ENCODE data around the gene CAVIN3.

The CAVIN3 gene, protein sequence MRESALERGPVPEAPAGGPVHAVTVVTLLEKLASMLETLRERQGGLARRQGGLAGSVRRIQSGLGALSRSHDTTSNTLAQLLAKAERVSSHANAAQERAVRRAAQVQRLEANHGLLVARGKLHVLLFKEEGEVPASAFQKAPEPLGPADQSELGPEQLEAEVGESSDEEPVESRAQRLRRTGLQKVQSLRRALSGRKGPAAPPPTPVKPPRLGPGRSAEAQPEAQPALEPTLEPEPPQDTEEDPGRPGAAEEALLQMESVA

DNA sequence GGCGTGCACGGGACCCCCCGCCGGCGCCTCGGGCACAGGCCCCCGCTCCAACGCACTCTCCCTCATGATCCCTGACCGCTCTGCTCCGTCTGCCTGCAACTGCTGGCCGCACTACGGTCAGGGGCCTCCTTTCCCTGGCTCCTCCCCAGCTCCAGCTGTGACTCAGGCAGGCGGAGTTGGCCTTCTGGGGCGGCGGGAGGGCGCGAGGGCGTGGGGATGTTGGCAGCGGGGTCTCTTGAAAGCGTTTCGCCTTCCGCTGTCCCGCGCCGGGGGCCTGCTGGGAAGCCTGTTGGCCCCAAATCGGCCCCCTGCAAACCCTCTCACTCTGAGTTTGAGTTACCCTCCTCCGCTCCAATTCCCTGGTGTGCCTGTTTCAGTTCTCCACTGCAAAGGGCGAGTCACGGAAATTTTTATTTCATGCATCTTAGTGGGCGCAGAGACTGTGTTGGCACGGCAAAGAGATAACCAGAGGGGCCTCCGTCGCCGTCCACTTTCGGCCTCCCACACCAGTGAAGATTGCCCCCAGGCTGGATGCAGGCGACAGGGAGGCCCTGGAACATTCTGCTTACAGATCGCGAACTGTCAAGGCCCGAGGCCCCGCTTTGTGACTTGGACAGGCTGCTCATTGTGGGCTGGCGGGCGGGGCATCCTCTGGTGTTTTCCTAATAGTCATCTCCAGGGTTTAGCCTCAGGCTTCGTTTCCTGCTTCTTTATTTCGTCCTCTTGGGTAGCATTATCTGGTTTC is at the start of gene CAVIN3:
Gene CAVIN3 (minus strand): TSS at position 91 of the 745 bp plus-strand sequence. CDS start 25 bp downstream, at position 66.
- no peak for DNase-seq

DNA sequence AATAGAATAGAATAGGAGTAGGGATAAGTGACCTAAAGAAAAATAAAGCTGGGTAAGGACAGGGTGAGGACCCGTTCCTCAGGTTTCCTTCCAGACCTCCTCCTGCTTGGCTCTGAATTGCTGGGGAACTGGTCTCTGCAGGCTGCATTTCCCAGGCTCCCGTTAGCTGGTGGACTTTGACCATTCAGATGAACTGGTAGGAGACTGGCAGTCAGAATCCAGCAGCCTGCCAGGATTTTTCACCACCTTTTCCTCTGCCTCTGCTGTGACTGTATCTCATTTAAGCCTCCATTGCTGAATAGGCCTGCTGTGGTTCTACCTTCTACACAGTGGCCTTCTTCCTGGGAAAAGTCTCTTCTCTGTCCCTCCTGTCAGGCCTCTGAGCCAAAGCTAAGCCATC is 45.4 kb upstream of the CAVIN3 start:
- DNase-seq = no peak

DNA sequence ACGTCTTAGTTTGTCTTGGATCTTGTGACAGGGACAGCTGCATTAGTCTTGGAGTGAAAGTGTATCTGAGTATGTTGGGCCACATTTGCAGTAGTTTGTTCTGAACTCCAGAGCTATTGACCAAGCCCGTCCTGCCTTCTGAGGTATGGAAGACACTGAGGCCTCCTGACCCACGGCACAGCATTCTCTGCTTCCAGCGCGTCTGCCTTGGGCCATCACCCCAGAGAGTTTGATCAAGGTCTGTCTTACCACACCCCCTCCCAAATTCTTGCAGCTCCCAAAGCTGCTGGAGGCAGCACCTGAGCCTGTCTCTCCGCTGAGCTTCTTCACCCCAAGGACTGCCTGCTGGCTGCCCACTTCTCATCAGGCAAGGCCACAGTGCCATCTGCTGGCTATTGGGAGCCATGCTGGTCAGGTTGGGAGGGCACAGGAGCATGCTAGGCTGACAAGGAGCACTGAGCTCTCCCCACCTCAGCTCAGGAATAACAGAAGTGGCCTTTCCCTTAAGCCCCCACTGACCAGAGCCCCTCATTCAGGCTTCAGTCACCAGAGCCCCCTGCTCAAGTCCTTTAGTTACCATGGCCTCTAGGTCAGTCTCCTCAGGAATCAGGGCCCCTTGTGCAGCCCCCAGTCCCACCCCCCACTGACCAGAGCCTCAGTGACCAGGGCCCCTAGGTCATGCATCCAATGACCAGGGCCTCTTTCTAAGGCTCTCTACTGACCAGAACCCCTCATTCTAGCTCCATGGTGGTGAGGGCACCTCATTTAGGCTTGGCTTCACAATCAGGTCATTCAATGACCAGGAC is 42.8 kb upstream of the CAVIN3 start:
- DNase-seq = peak; percentile 57 to 68

DNA sequence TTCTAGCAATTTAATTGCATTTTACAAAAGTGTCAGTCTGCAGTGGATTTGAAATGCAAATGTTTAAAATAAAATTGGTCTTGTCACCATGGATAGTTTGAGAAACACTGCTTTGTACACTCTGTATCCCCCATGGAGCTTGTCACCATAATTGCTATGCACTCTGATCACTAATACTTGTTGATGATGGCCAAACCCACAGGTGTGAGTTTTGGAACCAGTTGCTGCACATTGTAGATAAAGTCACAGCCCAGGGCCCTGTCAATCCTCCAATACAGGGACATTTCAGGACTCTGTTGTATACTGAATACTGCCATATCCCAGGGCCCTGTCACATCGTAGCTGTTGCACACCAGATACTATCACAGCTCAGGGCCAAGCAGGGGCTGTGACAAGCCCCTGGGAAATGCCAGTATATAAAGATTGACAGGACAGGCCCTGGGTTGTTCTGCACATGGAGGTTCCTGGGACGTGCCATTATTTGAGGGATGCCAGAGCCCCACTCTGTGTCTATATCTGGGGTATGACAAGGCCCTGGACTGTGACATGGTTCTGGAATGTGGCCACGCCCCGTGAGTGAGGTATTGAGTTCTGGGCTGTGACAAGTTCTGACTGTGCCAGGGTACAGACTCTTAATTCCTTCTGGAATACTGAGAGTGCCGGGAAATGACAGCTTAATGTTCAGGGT is 42.0 kb upstream of the CAVIN3 start:
- DNase-seq = no peak

DNA sequence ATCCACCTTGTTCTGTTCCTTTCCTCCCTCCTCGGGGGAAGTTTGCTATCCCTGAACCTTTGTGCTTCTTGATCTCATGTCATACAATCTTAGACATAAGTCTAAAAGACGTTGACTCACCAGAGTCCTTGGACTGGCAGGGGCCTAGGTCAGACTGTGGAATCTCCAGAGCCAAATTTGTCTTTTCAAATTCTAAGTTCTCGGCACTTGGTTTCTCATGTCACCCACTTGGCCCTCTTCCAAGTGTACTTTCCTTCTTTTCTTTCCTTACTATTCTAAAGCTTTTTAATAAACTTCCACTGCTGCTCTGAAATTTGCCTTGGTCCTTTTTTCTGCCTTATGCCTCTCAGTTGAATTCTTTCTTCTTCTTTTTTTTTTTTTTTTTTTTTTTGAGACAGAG is 39.9 kb upstream of the CAVIN3 start:
- DNase-seq = no peak

DNA sequence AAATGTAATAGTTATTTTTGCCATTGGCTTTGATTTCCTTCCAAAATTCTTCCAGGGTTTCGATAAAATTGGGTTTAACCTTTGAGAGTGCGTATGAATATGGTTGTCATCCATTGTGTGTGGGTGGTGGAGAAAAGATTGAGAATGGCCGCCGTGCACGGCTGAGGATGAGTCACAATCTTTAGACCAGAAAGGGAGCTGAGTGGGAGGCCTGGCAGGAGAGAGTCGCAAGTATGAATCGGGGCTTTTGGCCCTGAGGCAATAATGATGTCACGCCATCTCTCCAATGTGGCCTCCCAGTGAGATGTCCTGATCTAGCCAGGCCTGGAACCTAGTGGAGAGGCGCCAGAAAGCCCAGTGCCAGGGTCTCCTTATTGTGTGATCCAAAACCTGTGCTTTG is 36.9 kb upstream of the CAVIN3 start:
- no peak for DNase-seq

DNA sequence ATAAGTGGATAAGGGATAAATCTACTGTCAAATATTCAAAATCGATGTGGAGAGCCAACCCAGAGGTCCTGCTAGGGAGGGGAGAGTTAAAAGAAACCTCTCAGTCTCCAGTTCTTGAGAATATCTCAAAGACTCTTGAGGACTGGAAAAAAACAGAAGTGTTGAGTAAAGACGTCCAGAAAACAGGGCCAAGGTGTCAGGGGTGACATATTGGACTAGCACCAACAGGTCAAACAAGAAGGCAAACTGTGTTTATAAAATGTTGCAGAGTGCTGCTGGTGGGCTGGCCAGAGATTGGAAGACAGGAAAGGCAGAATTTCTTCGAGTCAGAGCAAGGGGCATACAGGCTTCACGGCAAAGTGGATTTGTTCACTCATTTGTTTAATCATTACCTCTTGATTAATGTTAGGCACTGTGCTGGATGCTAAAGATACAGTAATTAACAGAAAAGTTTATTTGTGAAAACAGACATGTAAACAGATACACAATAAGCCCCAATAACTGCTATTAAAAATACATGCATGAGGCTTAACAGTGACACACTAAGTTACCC is 36.3 kb upstream of the CAVIN3 start:
- DNase-seq = no peak

DNA sequence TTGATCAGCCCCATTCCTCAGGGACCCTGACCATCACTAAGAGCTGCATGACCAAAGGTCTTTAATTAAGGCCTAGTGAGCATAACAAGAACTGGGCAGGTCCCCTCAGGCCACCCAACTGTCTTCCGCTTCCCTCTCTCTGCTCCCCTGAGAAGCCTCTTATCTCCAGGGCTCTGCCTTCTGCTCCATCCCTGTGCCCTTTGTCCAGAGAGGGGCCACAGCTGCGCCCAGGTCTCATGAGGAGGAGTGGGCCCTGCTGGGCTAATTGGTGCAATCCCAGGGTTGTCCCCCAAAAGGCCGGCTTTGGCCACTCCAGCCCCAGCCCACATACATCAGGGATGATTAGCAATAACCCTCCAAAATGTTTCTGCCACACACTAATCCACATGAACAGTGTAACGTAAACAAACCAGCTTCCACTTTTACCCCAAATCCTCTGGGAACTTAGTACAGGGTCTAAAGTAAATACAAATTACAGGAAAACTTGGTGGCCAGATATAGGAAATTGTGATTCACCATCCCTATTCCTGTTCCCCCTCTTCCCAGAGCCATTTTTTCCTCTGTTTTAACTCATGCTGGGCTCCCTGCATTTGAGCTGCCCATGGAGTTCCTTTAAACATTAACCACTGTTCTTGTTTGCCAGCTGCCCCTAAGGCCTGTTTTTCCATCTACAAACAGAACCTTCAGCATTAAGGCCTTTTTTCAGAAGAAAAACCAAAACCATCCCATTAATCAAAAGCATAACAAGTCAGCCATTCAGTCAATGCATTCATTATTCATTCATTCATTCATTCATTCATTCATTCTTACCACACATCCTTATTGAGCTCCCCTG is 34.6 kb upstream of the CAVIN3 start:
- no peak for DNase-seq

DNA sequence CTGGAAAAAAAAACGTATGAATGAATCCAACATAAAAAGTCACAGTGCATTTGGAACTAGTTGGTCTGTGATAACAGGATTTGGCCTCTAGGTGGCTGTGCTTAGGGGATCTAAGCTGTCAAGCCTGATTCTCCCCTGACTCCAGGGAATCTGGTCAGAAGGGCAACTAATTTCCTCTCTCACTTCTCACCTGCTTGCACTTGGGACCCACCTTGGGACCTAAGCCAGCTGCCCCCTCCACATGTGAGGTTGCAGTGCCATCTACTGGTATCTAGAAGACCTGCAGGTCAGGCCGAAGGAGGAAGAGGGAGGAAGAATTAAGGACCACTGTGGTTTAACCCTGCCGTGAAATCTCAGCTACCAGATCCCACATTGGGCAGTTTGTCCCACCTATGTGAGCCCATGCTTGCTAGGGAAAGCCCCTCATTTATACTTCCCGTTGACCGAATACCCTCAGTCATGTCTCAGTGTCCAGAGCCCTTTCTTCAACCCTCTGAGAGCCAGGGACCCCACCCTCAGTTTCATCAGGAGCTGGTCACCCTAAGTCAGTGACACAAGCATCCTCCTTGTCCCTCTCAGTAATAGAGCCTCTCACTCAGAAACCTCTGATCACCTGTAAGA is 33.2 kb upstream of the CAVIN3 start:
- peak; percentile 47 to 65 for DNase-seq

DNA sequence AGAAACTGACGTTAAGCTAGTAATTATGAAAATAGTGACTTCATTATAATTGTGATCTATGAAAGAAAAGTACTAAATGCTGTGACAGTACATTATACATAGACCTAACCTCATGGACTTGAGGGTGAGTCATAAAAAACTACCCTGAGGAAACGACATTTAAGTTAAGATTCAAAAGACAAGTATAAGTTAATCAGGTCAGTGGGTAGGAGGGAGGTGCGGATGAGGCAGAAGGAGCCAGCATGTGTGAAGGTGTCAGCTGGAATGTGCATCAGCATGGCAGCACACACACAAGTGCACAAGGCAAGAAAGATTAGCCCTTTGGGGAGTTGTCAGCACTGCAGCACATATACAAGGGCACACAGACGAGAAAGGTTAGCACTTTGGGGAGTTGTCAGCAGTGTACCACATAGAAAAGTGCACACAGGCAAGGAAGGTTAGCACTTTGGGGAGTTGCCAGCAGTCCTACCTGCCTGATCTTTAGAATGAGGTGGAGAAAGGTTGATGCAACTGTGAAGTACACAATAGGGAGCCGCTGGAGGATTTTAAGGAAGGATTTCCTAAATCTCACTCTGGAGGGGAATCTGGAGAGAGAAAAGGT is 31.6 kb upstream of the CAVIN3 start:
- DNase-seq = no peak

DNA sequence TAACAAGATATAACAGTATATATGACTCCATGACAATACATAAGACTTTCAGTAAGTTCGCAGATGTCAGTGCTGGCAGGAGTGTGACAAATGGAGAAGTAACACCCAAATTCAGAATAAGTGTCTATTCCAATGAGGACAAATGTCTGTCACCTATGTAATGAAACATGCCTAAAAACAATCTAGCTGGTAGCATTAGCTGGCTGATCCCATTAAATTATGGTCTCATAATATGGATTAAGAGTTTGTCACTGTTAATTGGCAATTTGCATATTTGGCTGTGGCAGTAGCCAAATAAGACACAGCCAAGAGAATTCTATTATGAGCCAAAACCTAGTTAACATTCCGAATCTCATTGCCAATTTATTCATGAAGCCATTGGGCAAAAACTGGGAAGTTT is 30.2 kb upstream of the CAVIN3 start:
- no peak for DNase-seq

DNA sequence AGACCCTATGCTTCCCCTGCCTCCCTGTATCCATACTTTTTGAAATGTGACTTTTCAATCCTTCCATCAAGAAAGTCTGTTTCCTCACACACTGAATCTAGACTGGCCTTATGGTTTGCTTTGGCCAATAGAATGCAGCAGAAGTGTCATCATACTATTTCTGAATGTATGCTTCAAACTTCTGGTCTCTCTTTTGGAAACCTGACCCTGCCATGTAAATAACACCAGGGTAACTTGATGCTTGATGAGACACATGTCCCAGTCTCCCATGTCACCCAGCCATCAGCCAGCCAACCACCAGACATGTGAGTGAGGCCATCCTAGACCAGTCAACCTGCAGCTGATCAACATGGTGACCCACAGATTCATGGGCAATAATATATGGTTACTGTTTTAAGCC is 29.7 kb upstream of the CAVIN3 start:
- no peak for DNase-seq

DNA sequence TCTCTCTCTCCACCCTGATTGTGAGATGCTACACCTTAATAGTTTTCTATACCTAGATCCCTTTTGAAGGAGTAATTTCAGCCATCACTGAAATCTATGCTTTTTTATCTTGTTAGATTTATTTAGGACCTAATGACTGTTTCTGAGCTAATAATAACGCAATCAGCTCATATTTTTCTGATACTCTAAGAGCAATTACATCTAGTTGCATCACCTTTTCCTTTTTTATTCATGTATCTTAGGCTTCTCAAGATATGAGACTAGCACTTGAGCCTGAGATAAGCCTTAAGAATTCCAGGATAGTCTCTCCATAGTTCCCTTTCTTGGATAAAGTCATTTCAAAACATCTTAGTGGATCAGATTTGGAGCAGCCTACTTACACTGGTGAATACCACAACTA is 25.1 kb upstream of the CAVIN3 start:
- no peak for DNase-seq

DNA sequence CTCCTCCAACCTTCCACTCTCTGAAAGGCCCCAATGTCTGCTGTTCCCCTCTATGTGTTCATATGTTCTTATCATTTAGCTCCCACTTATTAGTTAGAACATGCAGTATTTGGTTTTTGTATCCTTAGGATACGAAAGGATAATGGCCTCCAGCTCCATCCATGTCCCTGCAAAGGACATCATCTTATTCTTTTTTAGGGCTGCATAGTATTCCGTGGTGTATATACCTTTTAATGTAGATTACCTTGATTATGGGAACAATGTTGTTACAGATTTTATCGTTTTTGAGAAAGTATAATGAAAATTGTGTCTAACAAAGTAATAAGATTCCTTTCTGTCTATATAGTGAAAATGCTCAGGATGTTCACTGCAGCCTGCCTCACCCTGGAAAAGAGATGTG is 16.0 kb upstream of the CAVIN3 start:
- DNase-seq = no peak

DNA sequence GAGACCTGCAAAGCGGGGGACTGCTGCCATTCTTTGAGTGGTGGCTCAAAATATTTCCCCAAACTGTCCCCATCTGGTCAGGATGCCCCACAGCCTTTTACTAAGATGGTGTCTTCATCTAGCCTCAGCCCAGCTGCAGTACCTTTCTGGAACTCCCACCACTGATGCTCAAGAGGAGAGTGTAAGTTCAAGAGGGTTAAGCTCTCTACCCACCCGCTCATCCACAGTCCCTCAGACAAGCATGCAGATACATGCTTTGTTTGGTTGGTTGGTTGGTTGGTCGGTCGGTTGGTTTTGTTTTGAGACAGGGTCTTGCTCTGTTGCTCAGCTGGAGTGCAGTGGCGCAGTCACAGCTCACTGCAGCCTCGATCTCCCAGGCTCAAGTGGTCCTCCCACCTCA is 14.5 kb upstream of the CAVIN3 start:
- no peak for DNase-seq

DNA sequence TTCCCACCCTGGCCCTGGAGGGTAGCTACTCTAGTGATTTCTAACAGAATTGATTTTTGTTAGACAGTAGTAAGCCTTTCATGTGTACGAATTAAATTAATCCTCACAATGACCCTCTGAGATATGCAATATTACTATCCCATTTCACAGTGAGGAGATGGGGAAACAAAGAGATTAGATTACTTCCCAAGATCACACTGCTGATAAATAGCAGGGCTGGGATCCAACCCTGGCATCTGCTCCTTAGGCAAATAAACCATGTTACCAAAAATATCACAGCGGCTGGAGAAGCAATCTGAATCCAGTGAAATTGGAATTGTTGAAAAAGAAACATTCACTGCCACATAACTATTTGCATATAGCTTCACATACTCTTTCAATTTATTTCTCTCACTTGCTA is 12.8 kb upstream of the CAVIN3 start:
- no peak for DNase-seq

DNA sequence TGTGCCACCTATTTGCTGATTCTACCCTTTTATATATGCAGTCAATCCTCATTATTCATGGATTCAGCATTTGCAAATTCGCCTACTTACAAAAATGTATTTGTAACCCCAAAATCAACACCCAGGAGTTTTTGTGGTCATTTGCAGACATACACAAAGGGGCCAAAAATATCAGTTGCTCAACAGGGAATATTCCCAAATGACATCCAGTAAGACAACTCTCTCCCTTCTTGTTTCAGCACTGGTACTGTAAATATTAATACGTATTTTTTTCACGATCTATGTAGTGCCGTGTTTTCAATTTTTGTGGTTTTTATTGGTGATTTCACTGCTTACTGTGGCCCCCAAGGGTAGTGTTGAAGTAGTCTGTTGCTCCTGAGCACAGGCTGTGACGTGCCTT is 11.8 kb upstream of the CAVIN3 start:
- no peak for DNase-seq

DNA sequence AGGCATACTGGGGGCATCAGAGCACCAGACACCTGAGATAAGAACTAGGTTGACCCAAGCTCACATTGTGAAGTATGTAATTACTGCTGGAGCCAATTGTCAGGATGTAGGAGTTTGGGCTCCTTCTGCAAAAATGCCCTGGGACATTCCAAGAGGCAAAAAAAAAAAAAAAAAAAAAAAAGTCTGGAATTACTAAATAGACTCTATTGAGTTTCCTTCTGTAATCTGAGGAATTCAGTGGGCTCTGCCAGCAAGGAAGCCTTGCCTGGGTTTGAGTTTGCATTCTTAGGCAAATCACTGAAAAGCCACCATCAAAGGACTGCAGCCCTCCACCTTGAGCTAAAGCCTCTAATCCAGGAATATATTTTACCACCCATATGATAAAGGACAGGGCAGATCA is 8.0 kb upstream of the CAVIN3 start:
- no peak for DNase-seq

DNA sequence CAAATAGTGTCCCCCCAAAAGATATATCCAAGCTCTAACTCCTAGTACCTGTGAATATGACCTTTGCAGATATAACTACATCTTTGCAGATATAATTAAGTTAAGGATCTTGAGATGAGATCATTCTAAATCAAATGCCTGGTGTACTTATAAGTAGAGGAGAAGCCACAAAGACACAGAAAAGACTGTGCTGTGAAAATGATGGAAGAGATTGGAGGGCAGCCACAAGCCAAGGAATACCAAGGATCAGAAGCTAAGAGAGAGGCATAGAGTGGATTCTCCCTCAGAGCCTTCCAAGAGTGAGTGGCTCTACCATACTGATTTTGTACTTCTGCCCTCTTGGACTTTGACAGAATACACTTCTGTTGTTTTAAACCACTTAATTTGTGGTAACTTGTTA is 7.5 kb upstream of the CAVIN3 start:
- no peak for DNase-seq

DNA sequence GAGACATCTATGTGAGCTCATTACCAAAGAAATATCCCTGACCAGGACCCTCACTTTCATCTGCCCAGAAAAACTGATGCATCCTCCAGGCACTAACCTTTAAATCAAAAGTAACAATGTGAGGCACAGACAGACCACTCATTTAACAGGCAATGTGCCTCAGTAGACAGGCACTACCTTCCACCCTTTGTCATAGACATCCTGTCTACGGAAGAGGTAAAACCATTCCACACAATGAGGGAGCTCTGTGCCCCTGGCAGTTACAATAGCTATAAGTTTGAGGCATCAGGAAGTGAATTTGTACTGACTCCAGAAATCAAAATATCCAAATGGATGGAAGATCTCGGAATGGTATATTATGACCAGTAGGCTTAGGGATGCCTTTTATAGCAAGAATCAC is 6.7 kb upstream of the CAVIN3 start:
- DNase-seq = no peak

DNA sequence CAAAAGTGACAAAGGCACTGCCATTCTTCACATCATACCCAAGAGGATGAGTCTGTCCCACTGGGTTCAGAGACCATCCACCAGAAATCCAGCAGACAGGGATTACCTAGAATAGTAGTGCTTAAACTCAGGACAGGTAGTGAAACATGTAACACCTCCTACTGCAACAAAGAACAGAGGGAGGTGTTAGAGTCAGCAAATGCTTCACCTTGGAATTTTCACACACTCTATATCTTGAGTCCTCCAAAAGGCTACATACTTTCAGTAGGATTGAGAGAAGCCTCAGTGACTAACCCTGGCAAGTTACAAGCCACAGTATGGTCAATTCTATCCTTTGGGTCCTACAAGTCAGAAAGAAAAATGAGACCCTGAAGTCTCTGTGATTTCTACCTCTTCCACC is 6.0 kb upstream of the CAVIN3 start:
- DNase-seq = no peak

All from CD4-positive, alpha-beta T cell treated with Interferon alpha-2 for 1 hour (primary cell).